ENCODE data around the gene PORCN. TPM values are rescaled to one million over a fixed set of nuclear protein-coding genes. Genes with fewer than 3 reads are reported as not detected.

PORCN gene
- total and polyA plus RNA-seq, 9 of the 15 experiments (the other 6 are each of a cell fraction or from before 2014, with no cell fraction given), result 0.34 to 5.1 (median 2.8) TPM

GRCh38 chrX:48515842-48516241, 7.0 kb downstream of the PORCN start (continued):
- no peak for TF ChIP-seq ATF2 (CRISPR knock-in tag; IDR thresholded peaks at IDR 0.05)
- no peak for TF ChIP-seq MEF2D (tag; conservative IDR thresholded peaks at IDR 0.05; ENCODE audit: low read depth)
- TF ChIP-seq ZNF589 (CRISPR knock-in tag; IDR thresholded peaks at IDR 0.05; ENCODE audit: low read depth), result no peak
- TF ChIP-seq ZNF274 (IDR thresholded peaks at IDR 0.05; ENCODE audit: borderline replicate concordance, low read depth, low read length), result no peak
- TF ChIP-seq RCOR1 (IDR thresholded peaks at IDR 0.05; ENCODE audit: borderline replicate concordance in 1 of 2, low read depth in 2 of 2, low read length in 2 of 2), result no peak

- H3K4me1 ChIP-seq (replicated peaks in 1 of 2; ENCODE audit: control insufficient read depth in 2 of 2, insufficient read depth in 2 of 2, low read length in 2 of 2), result peaks cover 18 to 29% of the 10 kb centered on the region in 2 experiments; a peak in 4 of 5 replicates
- peaks cover 4% of the 10 kb centered on the region for H3K9me1 ChIP-seq (ENCODE audit: control insufficient read depth, insufficient read depth, low read length)
- H3K9ac ChIP-seq (ENCODE audit: insufficient read depth in 1 of 2, low read depth in 2 of 2, low read length in 2 of 2), result no peak overlapping the region
- H3K27me3 ChIP-seq (ENCODE audit: control insufficient read depth in 2 of 2, insufficient read depth in 2 of 2, low read length in 2 of 2), result no peaks in the 10 kb centered on the region
- no peaks in the 10 kb centered on the region for H4K20me1 ChIP-seq (replicated peaks; ENCODE audit: control insufficient read depth, insufficient read depth, low read length)
- H3K9me3 ChIP-seq (replicated peaks; ENCODE audit: control insufficient read depth, insufficient read depth, low read depth, low read length), result no peaks in the 10 kb centered on the region
- H3K4me2 ChIP-seq (ENCODE audit: insufficient read depth, low read length), result no peak overlapping the region
- POLR2A ChIA-PET, result interaction anchor here (1.1 kb wide), 1 partner anchor 11 kb away, joined by 3 read pairs; no protein-coding TSS in a partner anchor
- intact Hi-C loops (cut with micrococcal nuclease) (no loop called here), in situ Hi-C loops (cut with MboI) (no loop called here)
- WGBS (ENCODE audit: insufficient coverage, low coverage, missing lambda C conversion rate), result 49% methylated on average over 10 of the region's 10 CpGs
- TF ChIP-seq ARID1B (IDR thresholded peaks at IDR 0.05) (no peak), LCOR (CRISPR knock-in tag; IDR thresholded peaks at IDR 0.05) (no peak), KAT8 (IDR thresholded peaks at IDR 0.05; ENCODE audit: low read depth) (no peak), FOXK1 (CRISPR knock-in tag; IDR thresholded peaks at IDR 0.05; ENCODE audit: borderline replicate concordance) (no peak), MAX (CRISPR knock-in tag; IDR thresholded peaks at IDR 0.05) (no peak), USF2 (CRISPR knock-in tag; IDR thresholded peaks at IDR 0.05) (no peak), CSDE1 (IDR thresholded peaks at IDR 0.05) (no peak), FOXP4 (CRISPR knock-in tag; IDR thresholded peaks at IDR 0.05; ENCODE audit: borderline replicate concordance) (no peak), PHB (CRISPR knock-in tag; IDR thresholded peaks at IDR 0.05) (no peak)
- no TSS peak for BruUV-seq (replicated peaks)
- no peak overlapping the region for H3K27ac ChIP-seq (ENCODE audit: extremely low read depth, low read depth, low read length)
- FAIRE-seq (no peak), ATAC-seq (no peak), DNase-seq (ENCODE audit: extremely low read depth in 1 of 4, low spot score in 3 of 4) (no peak)
- no peak overlapping the region for H2AFZ ChIP-seq (ENCODE audit: low read depth, low read length)
- H3K79me2 ChIP-seq (ENCODE audit: control insufficient read depth, insufficient read depth, low read length), result no peaks in the 10 kb centered on the region
- H3K36me3 ChIP-seq (ENCODE audit: control insufficient read depth, insufficient read depth, low read length), result no peaks in the 10 kb centered on the region; the same call in 2 of the 3 replicates
- CTCF ChIA-PET (ENCODE audit: low intra/inter-chr PET ratio), result no interaction called here
- H3K4me3 ChIP-seq, result no peak overlapping the region
Observed at GRCh38 chrX:48516285-48516684, 7.5 kb downstream of the PORCN start.
